HepG2 (cell line): Measurements from ENCODE around the gene MTRFR. TPM values are rescaled to one million over a fixed set of nuclear protein-coding genes. Genes with fewer than 3 reads are reported as not detected.

Source experiments
- HOXA9 ChIP-seq: sonication (generic); formaldehyde crosslinking; IDR thresholded peaks from 2 replicates; pipeline ENCODE4 v1.8.1; 2022; ENCODE audit warnings: missing genetic modification reagents, mild to moderate bottlenecking, moderate library complexity, borderline replicate concordance
- JUN ChIP-seq: sonication (generic); formaldehyde crosslinking; IDR thresholded peaks from 2 replicates; pipeline ENCODE4 v1.4.0; 2020; ENCODE audit warnings: mild to moderate bottlenecking, missing genetic modification reagents
- MTA1 ChIP-seq: sonication (generic); formaldehyde crosslinking; IDR thresholded peaks from 2 replicates; pipeline ENCODE4 v1.4.0; 2020; ENCODE audit warnings: missing genetic modification reagents, mild to moderate bottlenecking, borderline replicate concordance
- PAWR ChIP-seq: sonication (generic); formaldehyde crosslinking; IDR thresholded peaks from 2 replicates; pipeline ENCODE4 v1.4.0; 2020; ENCODE audit warnings: missing genetic modification reagents, mild to moderate bottlenecking, borderline replicate concordance
- SP1 ChIP-seq, 2 experiments: fragments of 450-650 bp in 1 of 2; sonication (generic) in 1 of 2; formaldehyde crosslinking in 1 of 2; IDR thresholded peaks; 2 replicates each; pipeline versions ENCODE4 v1.4.0 to v1.6.1; 2016 to 2020; ENCODE audit warnings: missing genetic modification reagents in 1 of 2
- TCF7L2 ChIP-seq: IDR thresholded peaks from 2 replicates; pipeline ENCODE4 v1.6.1; 2011; ENCODE audit warnings: mild to moderate bottlenecking, low read depth, low read length, moderate library complexity
- TRIM24 ChIP-seq: sonication (generic); formaldehyde crosslinking; IDR thresholded peaks from 2 replicates; pipeline ENCODE4 v1.8.0; 2022; ENCODE audit warnings: mild to moderate bottlenecking, missing genetic modification reagents
- TSC22D2 ChIP-seq: sonication (generic); formaldehyde crosslinking; IDR thresholded peaks from 2 replicates; pipeline ENCODE4 v1.5.1; 2020; ENCODE audit warnings: missing genetic modification reagents, mild to moderate bottlenecking, borderline replicate concordance
- WIZ ChIP-seq: sonication (generic); formaldehyde crosslinking; IDR thresholded peaks from 2 replicates; pipeline ENCODE4 v1.5.1; 2020; ENCODE audit warnings: mild to moderate bottlenecking, missing genetic modification reagents
- ZFP37 ChIP-seq: sonication (generic); formaldehyde crosslinking; IDR thresholded peaks from 2 replicates; pipeline ENCODE4 v1.4.0; 2020; ENCODE audit warnings: missing genetic modification reagents, borderline replicate concordance
- ZNF326 ChIP-seq: sonication (generic); formaldehyde crosslinking; IDR thresholded peaks from 2 replicates; pipeline ENCODE4 v1.4.0; 2020; ENCODE audit warnings: missing genetic modification reagents, borderline replicate concordance
- ZNF343 ChIP-seq: sonication (generic); formaldehyde crosslinking; IDR thresholded peaks from 2 replicates; pipeline ENCODE4 v1.4.0; 2020; ENCODE audit warnings: mild to moderate bottlenecking, missing genetic modification reagents
- ZNF543 ChIP-seq: sonication (generic); formaldehyde crosslinking; IDR thresholded peaks from 2 replicates; pipeline ENCODE4 v1.4.0; 2020; ENCODE audit warnings: mild to moderate bottlenecking, missing genetic modification reagents
- ZNF747 ChIP-seq: sonication (generic); formaldehyde crosslinking; IDR thresholded peaks from 2 replicates; pipeline ENCODE4 v1.8.1; 2023; ENCODE audit warnings: missing genetic modification reagents, mild to moderate bottlenecking, borderline replicate concordance
- ZZZ3 ChIP-seq: sonication (generic); formaldehyde crosslinking; IDR thresholded peaks from 2 replicates; pipeline ENCODE4 v1.4.0; 2020; ENCODE audit warnings: missing genetic modification reagents, mild to moderate bottlenecking, borderline replicate concordance
- polyA plus RNA-seq, 8 experiments: library from polyadenylated mRNA; depleted of rRNA in 3 of 8; stranded (reverse) in 7 of 8; unstranded in 1 of 8; fragments of >200 nt; fragmentation: Illumina TruSeq in 4 of 8; extraction: Trizol in 4 of 8; gene quantifications; 2 replicates each; pipeline versions ENCODE4 v1.2.1 to v1.2.3, GENCODE V29; 2011 to 2016; ENCODE audit warnings: low read depth in 4 of 8, missing spikeins in 1 of 8, mixed read lengths in 1 of 8; ENCODE audit not compliant: insufficient read depth in 1 of 8
- total RNA-seq, 5 experiments: library from RNA; depleted of rRNA; stranded (reverse); fragments of >200 nt; fragmentation: Illumina TruSeq; extraction: Trizol; gene quantifications; 2 replicates each; pipeline ENCODE4 v1.2.3, GENCODE V29; 2016; ENCODE audit warnings: low read depth in 1 of 5
- TF ChIP-seq, protein P1 (sequence below): sonication (generic); formaldehyde crosslinking; IDR thresholded peaks from 2 replicates; pipeline ENCODE4 v1.4.0; 2020; ENCODE audit warnings: missing genetic modification reagents, borderline replicate concordance
- TF ChIP-seq, protein P2 (sequence below): IDR thresholded peaks from 2 replicates; pipeline ENCODE4 v1.6.1; 2018; ENCODE audit warnings: missing genetic modification reagents, mild to moderate bottlenecking, missing compliant biosample characterization
- TF ChIP-seq, protein P3 (sequence below): IDR thresholded peaks from 2 replicates; pipeline ENCODE4 v1.6.1; 2018; ENCODE audit warnings: missing genetic modification reagents
- TF ChIP-seq, protein P4 (sequence below): sonication (generic); formaldehyde crosslinking; IDR thresholded peaks from 2 replicates; pipeline ENCODE4 v1.5.0; 2020; ENCODE audit warnings: missing genetic modification reagents
- TF ChIP-seq, protein P5 (sequence below): sonication (generic); formaldehyde crosslinking; IDR thresholded peaks from 2 replicates; pipeline ENCODE4 v1.4.0; 2020; ENCODE audit warnings: mild to moderate bottlenecking, missing genetic modification reagents
- TF ChIP-seq, protein P6 (sequence below): sonication (generic); formaldehyde crosslinking; IDR thresholded peaks from 2 replicates; pipeline ENCODE4 v1.5.1; 2020; ENCODE audit warnings: mild to moderate bottlenecking, missing genetic modification reagents, moderate library complexity

Gene MTRFR
- total and polyA plus RNA-seq, 2 of the 13 experiments (the other 11 are each of a cell fraction or from before 2014, with no cell fraction given) = 7.1 to 9.9 TPM

DNA sequence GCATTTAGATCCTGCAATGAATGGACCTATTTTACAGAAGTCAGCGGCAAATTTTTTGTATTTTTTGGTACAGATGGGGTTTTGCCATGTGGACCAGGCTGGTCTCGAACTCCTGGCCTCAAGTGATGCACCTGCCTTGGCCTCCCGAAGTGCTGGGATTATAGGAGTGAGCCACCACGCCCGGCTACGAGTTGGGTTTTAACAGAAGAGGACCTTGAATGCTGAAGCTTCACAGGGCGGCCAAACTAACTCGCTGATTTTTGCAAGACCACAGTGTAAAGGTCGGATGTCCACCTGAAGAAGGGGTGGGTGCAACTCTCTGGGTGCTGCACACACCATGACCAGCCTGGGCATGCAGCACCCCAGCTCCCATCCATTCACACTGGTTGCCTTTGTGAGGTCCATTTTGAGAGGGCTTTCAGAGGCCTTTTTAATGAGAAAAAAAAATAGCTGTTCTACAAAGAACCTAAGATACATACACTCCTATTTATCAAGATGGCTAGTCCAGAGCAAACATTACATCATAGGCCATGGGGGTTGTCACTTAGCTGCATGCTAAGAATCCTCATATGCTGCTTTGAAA, 60.0 kb downstream of the MTRFR start (continued):
- TF ChIP-seq, protein P1, sequence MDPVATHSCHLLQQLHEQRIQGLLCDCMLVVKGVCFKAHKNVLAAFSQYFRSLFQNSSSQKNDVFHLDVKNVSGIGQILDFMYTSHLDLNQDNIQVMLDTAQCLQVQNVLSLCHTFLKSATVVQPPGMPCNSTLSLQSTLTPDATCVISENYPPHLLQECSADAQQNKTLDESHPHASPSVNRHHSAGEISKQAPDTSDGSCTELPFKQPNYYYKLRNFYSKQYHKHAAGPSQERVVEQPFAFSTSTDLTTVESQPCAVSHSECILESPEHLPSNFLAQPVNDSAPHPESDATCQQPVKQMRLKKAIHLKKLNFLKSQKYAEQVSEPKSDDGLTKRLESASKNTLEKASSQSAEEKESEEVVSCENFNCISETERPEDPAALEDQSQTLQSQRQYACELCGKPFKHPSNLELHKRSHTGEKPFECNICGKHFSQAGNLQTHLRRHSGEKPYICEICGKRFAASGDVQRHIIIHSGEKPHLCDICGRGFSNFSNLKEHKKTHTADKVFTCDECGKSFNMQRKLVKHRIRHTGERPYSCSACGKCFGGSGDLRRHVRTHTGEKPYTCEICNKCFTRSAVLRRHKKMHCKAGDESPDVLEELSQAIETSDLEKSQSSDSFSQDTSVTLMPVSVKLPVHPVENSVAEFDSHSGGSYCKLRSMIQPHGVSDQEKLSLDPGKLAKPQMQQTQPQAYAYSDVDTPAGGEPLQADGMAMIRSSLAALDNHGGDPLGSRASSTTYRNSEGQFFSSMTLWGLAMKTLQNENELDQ (CRISPR knock-in tag) = no peak
- TF ChIP-seq ZNF343 (CRISPR knock-in tag) (peak; percentile 98), ZZZ3 (CRISPR knock-in tag) (no peak), ZNF326 (CRISPR knock-in tag) (no peak), TRIM24 (no peak), TSC22D2 (no peak), ZNF543 (peak; percentile 56; the same call in 1 of the 2 replicates), HOXA9 (CRISPR knock-in tag) (no peak), MTA1 (0 out of 2 replicates have a peak, but pooled peaks have one; percentile 73), TCF7L2 (no peak), ZFP37 (CRISPR knock-in tag) (no peak), JUN (CRISPR knock-in tag) (no peak), ZNF747 (CRISPR knock-in tag) (no peak; the same call in 1 of the 2 replicates), PAWR (CRISPR knock-in tag) (no peak), SP1 (IDR thresholded peaks at IDR 0.05) (no peak), SP1 (CRISPR knock-in tag; IDR thresholded peaks at IDR 0.05) (no peak), WIZ (CRISPR knock-in tag) (peak; percentile 64; the same call in 1 of the 2 replicates)
- TF ChIP-seq, protein P2, sequence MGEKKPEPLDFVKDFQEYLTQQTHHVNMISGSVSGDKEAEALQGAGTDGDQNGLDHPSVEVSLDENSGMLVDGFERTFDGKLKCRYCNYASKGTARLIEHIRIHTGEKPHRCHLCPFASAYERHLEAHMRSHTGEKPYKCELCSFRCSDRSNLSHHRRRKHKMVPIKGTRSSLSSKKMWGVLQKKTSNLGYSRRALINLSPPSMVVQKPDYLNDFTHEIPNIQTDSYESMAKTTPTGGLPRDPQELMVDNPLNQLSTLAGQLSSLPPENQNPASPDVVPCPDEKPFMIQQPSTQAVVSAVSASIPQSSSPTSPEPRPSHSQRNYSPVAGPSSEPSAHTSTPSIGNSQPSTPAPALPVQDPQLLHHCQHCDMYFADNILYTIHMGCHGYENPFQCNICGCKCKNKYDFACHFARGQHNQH (CRISPR knock-in tag) = no peak; the same call in 1 of the 2 replicates
- TF ChIP-seq, protein P3, sequence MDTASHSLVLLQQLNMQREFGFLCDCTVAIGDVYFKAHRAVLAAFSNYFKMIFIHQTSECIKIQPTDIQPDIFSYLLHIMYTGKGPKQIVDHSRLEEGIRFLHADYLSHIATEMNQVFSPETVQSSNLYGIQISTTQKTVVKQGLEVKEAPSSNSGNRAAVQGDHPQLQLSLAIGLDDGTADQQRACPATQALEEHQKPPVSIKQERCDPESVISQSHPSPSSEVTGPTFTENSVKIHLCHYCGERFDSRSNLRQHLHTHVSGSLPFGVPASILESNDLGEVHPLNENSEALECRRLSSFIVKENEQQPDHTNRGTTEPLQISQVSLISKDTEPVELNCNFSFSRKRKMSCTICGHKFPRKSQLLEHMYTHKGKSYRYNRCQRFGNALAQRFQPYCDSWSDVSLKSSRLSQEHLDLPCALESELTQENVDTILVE (CRISPR knock-in tag) = no peak
- TF ChIP-seq, protein P4, sequence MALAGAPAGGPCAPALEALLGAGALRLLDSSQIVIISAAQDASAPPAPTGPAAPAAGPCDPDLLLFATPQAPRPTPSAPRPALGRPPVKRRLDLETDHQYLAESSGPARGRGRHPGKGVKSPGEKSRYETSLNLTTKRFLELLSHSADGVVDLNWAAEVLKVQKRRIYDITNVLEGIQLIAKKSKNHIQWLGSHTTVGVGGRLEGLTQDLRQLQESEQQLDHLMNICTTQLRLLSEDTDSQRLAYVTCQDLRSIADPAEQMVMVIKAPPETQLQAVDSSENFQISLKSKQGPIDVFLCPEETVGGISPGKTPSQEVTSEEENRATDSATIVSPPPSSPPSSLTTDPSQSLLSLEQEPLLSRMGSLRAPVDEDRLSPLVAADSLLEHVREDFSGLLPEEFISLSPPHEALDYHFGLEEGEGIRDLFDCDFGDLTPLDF (CRISPR knock-in tag) = no peak
- TF ChIP-seq, protein P5, sequence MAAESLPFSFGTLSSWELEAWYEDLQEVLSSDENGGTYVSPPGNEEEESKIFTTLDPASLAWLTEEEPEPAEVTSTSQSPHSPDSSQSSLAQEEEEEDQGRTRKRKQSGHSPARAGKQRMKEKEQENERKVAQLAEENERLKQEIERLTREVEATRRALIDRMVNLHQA (CRISPR knock-in tag) = no peak
- TF ChIP-seq, protein P6, sequence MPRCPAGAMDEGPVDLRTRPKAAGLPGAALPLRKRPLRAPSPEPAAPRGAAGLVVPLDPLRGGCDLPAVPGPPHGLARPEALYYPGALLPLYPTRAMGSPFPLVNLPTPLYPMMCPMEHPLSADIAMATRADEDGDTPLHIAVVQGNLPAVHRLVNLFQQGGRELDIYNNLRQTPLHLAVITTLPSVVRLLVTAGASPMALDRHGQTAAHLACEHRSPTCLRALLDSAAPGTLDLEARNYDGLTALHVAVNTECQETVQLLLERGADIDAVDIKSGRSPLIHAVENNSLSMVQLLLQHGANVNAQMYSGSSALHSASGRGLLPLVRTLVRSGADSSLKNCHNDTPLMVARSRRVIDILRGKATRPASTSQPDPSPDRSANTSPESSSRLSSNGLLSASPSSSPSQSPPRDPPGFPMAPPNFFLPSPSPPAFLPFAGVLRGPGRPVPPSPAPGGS (CRISPR knock-in tag) = no peak
